Measurements from ENCODE around the gene CYP46A1.

DNA sequence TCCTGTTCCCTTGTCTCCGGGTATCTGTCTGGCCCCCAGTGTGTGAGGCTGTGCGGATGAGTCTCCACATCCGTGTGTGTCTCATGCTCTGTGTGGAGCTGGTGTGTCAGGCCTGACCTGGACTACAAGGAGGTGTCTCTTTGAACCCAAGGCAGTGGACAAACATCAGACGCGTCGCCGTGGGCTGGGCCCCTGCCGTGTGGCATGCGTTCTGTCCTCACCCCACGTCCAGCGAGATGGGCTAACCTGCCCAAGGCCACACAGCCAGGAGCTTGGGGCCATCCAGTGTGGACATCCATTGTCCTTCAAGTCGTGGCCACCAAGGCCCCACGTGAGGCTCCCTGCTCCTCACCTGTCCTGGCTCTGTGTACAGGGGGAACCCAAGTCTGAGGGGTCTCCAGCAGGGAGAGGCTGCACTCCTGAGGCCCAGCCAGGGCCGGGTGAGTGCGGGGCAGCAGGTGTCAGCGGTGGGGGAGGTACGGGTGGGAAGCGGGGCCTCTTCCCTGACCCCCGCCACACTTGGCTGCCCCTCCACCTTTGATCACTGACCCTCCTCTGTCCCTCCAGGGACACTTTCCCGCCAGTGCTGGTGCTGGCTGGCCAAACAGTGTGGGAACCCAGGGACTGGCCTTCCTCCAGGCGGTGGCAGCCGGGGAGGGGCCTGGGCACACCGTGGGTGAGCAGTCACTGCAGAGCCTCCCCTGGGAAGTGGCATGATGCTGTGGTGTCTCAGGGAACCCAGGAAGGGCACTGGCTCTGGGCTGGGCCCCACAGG is 48.5 kb downstream of the CYP46A1 start:
- TF ChIP-seq CTCF (IDR thresholded peaks at IDR 0.05; ENCODE audit: insufficient read depth, low read length, poor library complexity, severe bottlenecking) (no peak), EZH2phosphoT487 (conservative IDR thresholded peaks at IDR 0.05; ENCODE audit: low read length) (no peak)

All from SU-DHL-6 (cell line).